Measurements from ENCODE around the gene MSI2. TPM values are rescaled to one million over a fixed set of nuclear protein-coding genes. Genes with fewer than 3 reads are reported as not detected.

Gene MSI2
- total RNA-seq, 2 experiments from 2014 or later, result 117 to 120 TPM

DNA sequence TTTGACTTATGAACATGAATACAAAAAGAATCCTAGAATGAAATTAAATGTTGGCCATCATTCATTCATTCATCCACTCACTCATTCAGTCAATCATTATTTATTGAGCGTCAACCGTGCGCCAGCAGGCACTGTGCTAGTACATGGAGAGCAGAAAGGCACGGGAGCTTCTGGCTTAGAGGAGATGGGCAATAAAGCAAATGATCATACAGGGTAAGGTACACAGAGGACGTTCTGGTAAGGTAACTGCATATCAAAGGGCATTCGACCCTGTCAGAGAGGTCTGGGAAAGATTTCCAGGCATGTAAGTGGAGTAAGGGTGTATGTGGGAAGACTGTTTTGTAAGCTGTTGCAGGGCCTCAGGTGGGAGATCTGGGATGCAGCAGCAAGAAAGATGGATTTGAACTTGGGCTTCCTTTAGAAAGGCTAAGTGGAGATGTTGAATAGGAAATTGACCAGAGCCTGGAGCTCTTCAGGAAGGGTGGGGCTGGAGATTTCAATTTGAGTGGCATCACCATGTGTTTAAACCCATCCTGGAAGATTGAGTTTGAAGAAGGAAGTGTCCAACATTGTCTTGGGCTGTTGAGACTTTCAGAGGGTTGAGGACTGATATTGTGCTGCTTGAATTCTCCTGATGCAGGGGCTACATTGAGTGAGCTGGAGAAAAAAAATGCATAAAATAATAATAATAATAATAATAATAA is 2.8 kb upstream of the MSI2 start:
- Mint-ChIP-seq H3K36me3 (peaks cover 4% of the 10 kb centered on the region), H3K4me3 (no peak overlapping the region), H3K4me1 (peaks cover 19% of the 10 kb centered on the region), H3K27me3 (no peaks in the 10 kb centered on the region), H3K27ac (no peak overlapping the region), H3K9me3 (ENCODE audit: low read depth) (peaks cover 8% of the 10 kb centered on the region)
- CTCF ChIA-PET, result interaction anchor here (1.1 to 4.8 kb wide), 3 partner anchors 10 to 346 kb away, joined by 3 to 44 read pairs (median 3); no protein-coding TSS in a partner anchor
- DNase-seq (no peak), ATAC-seq (no peak)

DNA sequence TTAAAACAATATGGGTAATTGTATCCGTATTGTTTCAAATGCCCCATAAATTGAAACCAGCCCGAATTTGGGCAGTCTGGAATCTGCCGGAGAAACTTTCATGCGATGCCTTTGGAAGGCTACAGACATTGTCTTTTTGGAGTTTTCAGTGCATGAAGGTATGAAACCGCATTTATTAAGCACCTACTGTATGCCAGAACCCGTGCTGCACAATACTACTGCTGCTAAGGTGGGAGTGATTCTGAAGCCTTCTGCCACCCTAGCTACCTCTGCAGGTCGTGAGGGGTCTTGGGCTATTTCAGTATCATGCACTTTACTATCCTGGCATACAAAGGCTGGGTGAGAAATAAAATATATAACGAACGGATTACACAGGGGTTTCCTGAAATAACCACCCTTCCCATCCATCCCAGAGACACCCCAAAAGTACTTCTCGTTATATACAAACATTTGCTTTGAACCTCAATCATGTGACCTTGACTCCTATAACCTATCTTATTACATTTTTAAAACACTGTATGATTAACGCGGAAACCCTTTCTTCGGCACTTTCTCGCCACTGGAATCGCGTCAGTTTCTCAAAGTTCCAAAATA is 1.0 kb upstream of the MSI2 start:
- Mint-ChIP-seq H3K4me3 (peak overlapping the region; percentile 82), H3K9me3 (ENCODE audit: low read depth) (peaks cover 4% of the 10 kb centered on the region), H3K4me1 (peaks cover 34% of the 10 kb centered on the region), H3K27me3 (no peaks in the 10 kb centered on the region), H3K36me3 (peaks cover 12% of the 10 kb centered on the region), H3K27ac (peak overlapping the region; percentile 84)
- CTCF ChIA-PET, result interaction anchor here (4.8 kb wide), 1 partner anchor 12 kb away, joined by 44 read pairs; no protein-coding TSS in a partner anchor
- DNase-seq (no peak), ATAC-seq (no peak)

DNA sequence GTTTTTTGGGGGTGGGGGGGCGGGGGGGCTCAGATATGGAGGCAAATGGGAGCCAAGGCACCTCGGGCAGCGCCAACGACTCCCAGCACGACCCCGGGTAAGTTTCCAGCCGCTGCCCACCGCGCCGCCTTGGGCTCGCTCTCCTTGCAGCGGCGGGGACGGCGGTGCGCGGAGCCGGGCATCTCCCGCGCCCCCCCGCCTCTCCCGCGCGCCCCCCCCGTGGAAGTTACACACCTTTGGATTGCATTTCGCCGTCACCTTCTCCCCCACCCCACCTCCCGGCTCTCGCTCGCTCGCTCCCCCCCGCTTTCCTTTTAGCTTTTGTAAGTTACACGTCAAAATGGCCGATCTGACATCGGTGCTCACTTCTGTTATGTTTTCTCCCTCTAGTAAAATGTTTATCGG is 387 bp downstream of the MSI2 start:
- Mint-ChIP-seq H3K27ac (peak overlapping the region; percentile 91), H3K36me3 (peaks cover 26% of the 10 kb centered on the region), H3K4me1 (peaks cover 40% of the 10 kb centered on the region), H3K4me3 (peak overlapping the region; percentile 81), H3K27me3 (no peaks in the 10 kb centered on the region), H3K9me3 (ENCODE audit: low read depth) (no peaks in the 10 kb centered on the region)
- DNase-seq, result peak; percentile 66
- CTCF ChIA-PET, result interaction anchor here (1.1 to 4.0 kb wide), 4 partner anchors 13 to 491 kb away, joined by 3 to 33 read pairs (median 6); no protein-coding TSS in a partner anchor
- peak; percentile 25 for ATAC-seq

DNA sequence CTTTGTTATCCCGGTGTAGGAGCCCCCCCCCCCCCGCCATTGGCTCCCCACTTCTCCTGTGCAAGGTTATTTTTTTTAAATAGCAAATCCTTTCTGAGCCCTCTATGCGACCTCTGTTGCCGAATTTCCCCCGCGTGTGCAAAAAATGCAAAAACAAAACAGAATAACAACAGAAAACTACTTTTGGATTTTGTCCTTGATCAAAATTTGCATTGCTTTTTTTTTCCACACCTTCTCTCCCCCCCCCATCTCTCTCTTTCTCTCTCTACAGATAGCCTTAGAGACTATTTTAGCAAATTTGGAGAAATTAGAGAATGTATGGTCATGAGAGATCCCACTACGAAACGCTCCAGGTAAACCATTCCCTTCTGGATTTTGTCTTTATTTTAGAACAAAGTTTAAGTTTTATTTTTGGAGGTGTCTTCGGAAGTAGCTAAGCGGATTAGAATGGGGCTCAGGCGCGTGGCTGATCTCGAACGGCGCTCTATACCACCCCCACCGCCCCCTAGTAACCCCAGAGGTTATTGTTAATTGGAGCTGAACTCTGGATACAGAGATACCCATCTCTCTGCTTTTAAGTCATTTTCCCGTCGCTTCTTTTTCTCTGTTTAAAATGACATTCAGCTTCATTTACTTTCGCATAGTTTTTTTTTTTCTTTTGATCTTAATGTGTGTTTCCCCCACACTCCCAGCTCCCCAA is 1.0 kb downstream of the MSI2 start:
- H3K27ac Mint-ChIP-seq, result peak overlapping the region; percentile 91
- peak overlapping the region; percentile 81 for H3K4me3 Mint-ChIP-seq
- H3K27me3 Mint-ChIP-seq, result no peaks in the 10 kb centered on the region
- H3K9me3 Mint-ChIP-seq (ENCODE audit: low read depth), result no peaks in the 10 kb centered on the region
- peaks cover 45% of the 10 kb centered on the region for H3K4me1 Mint-ChIP-seq
- CTCF ChIA-PET, result interaction anchor here (0.6 to 4.0 kb wide), 9 partner anchors 14 to 483 kb away, joined by 3 to 33 read pairs (median 4); no protein-coding TSS in a partner anchor
- DNase-seq (peak; percentile 60), ATAC-seq (no peak)
- H3K36me3 Mint-ChIP-seq, result peaks cover 32% of the 10 kb centered on the region

DNA sequence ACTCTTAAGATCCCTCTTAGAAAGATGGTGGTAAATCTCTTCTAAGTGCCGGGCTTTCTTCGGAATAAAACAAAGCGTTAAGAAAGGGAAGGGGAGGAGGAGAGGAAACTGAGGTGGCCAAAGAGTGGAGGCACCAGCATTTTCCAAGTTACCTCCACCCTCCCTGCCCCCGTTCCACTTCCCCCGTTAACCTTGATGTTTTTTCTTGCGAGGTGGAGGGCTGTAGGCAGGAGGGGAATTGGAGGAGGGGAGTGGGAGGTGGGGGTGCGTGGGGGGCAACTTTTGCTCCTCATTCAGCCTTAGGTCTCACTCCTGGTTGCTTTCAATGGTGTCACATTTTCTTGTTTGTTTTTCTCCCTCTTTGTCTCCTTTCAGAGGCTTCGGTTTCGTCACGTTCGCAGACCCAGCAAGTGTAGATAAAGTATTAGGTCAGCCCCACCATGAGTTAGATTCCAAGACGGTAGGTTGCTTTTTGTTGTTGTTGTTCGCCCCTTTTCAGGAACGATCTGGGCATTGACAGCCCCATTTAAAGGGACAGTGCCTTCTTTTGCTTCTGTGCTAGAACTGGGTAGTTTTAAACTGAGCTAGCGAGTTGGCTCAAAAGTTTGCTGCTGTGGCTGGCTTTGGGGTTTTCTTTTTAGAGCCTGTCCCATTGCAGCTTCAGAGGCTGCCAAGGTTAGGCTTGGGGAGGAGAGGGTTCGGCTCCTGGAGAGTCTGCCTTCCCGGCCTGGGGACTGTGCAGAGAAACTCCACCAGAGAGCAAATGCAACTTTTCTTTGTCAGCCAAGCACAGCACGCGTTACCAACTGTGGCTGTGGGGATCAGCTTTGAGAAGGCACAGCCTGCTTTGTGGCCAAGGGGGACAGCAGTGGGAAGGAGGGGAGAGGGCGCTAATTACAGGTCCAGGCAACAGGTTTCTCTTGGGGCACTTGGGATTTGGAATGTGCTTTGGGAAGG is 1.9 kb downstream of the MSI2 start:
- CTCF ChIA-PET, result interaction anchor here (0.6 to 4.0 kb wide), 10 partner anchors 15 to 482 kb away, joined by 3 to 33 read pairs (median 4); no protein-coding TSS in a partner anchor
- Mint-ChIP-seq H3K36me3 (peaks cover 40% of the 10 kb centered on the region), H3K9me3 (ENCODE audit: low read depth) (no peaks in the 10 kb centered on the region), H3K27ac (peak overlapping the region; percentile 91), H3K4me1 (peaks cover 52% of the 10 kb centered on the region), H3K27me3 (no peaks in the 10 kb centered on the region), H3K4me3 (peak overlapping the region; percentile 81)
- DNase-seq, result no peak
- no peak for ATAC-seq

DNA sequence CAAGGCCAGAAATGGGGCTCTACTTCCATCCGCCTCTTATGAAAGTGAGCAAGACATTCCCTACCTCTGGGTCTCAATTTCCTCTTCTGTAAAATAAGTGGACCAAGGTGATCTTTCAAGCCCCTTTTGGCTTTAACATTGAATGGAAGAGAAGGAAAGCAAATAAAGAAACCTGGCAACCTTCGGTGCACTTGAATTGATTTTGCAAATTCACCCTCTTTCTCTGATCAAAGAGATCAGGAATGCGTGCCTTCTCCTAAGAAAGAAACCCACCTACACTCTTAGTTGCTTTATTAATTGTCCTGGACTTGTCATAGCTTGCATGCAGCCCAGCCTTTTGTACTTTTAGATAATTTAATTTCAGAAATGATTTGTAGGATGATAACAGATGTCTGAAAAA is 3.0 kb downstream of the MSI2 start:
- DNase-seq (no peak), ATAC-seq (no peak)
- Mint-ChIP-seq H3K9me3 (ENCODE audit: low read depth) (no peaks in the 10 kb centered on the region), H3K27ac (no peak overlapping the region), H3K27me3 (no peaks in the 10 kb centered on the region), H3K36me3 (peaks cover 50% of the 10 kb centered on the region), H3K4me1 (peaks cover 55% of the 10 kb centered on the region), H3K4me3 (peak overlapping the region; percentile 81)
- CTCF ChIA-PET, result interaction anchor here (1.0 to 4.0 kb wide), 2 partner anchors 16 to 524 kb away, joined by 3 to 33 read pairs; no protein-coding TSS in a partner anchor

DNA sequence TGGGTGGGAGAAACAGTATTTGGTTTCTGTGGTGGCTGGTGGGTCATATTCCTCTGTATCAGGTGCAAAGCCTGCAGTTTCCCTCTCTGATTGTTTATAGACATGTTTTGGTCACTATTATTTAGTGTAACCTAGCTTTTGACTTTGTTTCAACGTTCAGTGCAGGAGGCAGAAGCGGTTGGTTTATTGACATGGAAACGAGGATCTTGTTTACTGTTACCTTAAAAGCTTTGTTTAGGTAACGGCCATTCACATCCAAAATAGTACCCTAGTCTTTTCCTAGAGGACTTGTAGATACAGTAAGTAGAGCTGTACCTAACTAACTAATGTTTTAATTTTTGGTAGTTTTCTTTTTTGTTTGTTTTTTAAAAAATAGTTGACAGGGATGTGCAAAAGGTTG is 3.5 kb downstream of the MSI2 start:
- H3K36me3 Mint-ChIP-seq, result peaks cover 55% of the 10 kb centered on the region
- ATAC-seq (no peak), DNase-seq (no peak)
- no peaks in the 10 kb centered on the region for H3K9me3 Mint-ChIP-seq (ENCODE audit: low read depth)
- CTCF ChIA-PET, result interaction anchor here (1.0 to 4.0 kb wide), 2 partner anchors 16 to 524 kb away, joined by 3 to 33 read pairs; no protein-coding TSS in a partner anchor
- H3K4me3 Mint-ChIP-seq, result no peak overlapping the region
- peaks cover 51% of the 10 kb centered on the region for H3K4me1 Mint-ChIP-seq
- H3K27ac Mint-ChIP-seq, result no peak overlapping the region
- no peaks in the 10 kb centered on the region for H3K27me3 Mint-ChIP-seq

DNA sequence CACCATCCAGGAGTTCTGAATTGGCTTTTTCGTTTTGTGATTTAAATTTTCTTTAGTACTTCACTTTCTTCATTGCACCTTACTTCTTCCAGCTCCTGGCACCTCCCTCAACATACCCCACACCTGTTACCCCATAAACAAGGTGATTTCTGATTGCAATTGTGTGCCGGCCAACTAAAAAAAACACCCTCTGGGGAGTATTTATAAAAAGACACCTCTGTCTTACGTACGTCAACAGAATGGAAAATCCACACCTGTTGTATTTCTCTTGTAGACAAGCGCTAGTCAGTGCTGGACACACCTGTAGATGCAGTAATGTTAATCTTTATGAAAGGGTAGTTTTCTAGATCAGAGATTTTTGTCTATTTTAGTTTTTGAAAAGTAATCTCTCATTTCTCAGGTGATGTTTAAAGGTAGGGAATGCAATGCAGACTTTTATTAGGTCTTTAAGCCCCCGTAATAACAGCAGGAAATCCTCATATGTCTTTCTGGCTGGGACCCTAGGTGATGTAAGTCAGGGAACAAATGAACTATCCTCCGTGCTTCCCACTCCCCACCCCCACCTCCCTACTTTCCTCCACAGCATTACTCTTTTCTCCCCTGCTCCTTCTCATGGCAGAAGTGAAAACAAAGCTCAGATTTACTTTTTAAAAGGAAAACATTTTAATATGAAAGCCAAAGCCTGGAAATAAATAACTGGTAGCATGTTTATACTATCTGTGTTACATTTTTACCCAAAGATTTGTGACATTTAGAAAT is 4.2 kb downstream of the MSI2 start:
- Mint-ChIP-seq H3K27me3 (no peaks in the 10 kb centered on the region), H3K9me3 (ENCODE audit: low read depth) (no peaks in the 10 kb centered on the region), H3K36me3 (peaks cover 61% of the 10 kb centered on the region), H3K27ac (no peak overlapping the region), H3K4me3 (no peak overlapping the region), H3K4me1 (peaks cover 47% of the 10 kb centered on the region)
- CTCF ChIA-PET, result interaction anchor here (1.0 to 1.8 kb wide), 2 partner anchors 17 to 523 kb away, joined by 3 to 7 read pairs; no protein-coding TSS in a partner anchor
- ATAC-seq (no peak), DNase-seq (no peak)

DNA sequence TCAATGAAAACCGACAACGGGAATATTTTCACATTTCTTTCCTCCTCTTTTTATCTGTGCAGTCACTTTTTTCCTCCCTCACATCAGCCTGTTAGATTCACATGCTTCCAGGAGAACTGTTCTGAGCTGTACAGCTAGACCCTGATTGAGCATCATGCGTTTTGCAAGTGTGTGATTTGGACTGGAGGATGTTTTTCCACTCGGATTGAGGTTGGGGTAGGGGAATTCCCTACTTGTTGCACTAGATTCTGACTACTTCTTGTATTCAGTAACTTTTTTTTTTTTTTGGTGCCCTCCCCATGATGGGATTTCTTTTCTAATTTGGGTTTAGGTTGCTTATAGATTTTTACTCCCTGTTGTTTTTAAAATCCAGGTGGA is 4.8 kb downstream of the MSI2 start:
- DNase-seq (no peak), ATAC-seq (no peak)
- Mint-ChIP-seq H3K27me3 (no peaks in the 10 kb centered on the region), H3K27ac (no peak overlapping the region), H3K36me3 (peaks cover 65% of the 10 kb centered on the region), H3K4me1 (peaks cover 46% of the 10 kb centered on the region), H3K9me3 (ENCODE audit: low read depth) (no peaks in the 10 kb centered on the region), H3K4me3 (no peak overlapping the region)
- CTCF ChIA-PET, result interaction anchor here (1.8 kb wide), 1 partner anchor 18 kb away, joined by 7 read pairs; no protein-coding TSS in a partner anchor

DNA sequence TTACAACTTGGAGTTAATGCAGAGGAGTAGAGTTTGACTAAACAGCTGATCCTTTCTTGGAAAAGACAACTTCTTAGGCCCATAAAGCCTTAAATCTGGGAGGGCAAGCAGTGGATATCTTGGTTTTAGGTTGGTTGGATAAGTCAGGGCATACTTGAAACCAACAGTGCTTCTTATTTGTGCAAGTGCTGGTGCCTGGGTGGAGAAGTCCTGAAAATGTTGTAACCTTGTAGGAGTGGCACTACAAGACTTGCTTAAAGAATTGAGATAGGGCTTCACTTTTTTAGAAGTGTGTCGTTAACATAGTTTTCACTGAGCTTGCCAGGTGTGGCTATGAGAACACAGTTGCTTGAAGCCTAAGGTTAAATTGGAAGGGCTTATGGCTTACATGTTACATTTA is 6.2 kb downstream of the MSI2 start:
- H3K4me1 Mint-ChIP-seq, result peaks cover 46% of the 10 kb centered on the region
- CTCF ChIA-PET, result no interaction called here
- ATAC-seq, result no peak
- no peak overlapping the region for H3K27ac Mint-ChIP-seq
- H3K36me3 Mint-ChIP-seq, result peaks cover 76% of the 10 kb centered on the region
- H3K4me3 Mint-ChIP-seq, result no peak overlapping the region
- no peaks in the 10 kb centered on the region for H3K27me3 Mint-ChIP-seq
- no peaks in the 10 kb centered on the region for H3K9me3 Mint-ChIP-seq (ENCODE audit: low read depth)
- DNase-seq, result no peak

DNA sequence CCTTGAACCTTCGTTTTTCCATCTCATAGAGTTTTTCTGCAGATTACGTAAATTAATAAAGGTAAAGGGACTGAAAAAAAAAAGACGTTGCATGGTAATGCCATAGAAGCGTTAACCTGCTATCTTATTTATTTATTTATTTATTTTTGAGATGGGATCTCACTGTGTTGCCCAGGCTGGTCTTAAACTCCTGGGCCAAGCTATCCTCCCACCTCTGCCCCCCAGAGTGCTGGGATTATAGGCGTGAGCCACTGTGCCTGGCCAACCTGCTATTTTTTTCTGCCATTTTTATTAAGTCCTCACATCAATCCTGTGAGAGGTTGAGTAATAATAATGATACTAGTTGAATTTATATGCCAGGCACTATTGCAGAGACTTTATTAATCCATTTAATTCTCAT is 7.9 kb downstream of the MSI2 start:
- DNase-seq (no peak), ATAC-seq (no peak)
- no peaks in the 10 kb centered on the region for H3K27me3 Mint-ChIP-seq
- H3K9me3 Mint-ChIP-seq (ENCODE audit: low read depth), result no peaks in the 10 kb centered on the region
- no peak overlapping the region for H3K27ac Mint-ChIP-seq
- no peak overlapping the region for H3K4me3 Mint-ChIP-seq
- H3K36me3 Mint-ChIP-seq, result peaks cover 84% of the 10 kb centered on the region
- CTCF ChIA-PET, result no interaction called here
- peaks cover 33% of the 10 kb centered on the region for H3K4me1 Mint-ChIP-seq

DNA sequence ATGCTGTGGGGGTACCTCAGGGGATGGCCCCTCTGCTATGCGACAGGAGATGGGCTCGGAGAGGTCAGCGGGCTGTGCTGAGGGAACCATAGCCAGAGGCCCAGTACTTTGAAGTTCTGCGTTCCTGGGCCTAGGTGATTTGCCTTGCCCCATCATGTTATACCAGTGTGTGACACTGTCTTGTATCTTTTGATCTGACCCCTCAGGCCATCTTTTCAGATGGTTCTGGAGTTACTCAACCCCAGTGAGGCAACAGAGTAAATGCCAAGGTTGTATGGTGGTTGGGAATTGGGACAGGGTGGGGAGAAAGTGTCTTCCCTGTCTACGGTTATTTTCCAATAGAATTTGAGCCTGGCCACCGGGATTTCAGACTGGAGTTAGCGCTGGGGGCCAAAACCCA is 8.5 kb downstream of the MSI2 start:
- Mint-ChIP-seq H3K27ac (no peak overlapping the region), H3K36me3 (peaks cover 84% of the 10 kb centered on the region), H3K4me3 (no peak overlapping the region), H3K4me1 (peaks cover 29% of the 10 kb centered on the region), H3K27me3 (no peaks in the 10 kb centered on the region), H3K9me3 (ENCODE audit: low read depth) (no peaks in the 10 kb centered on the region)
- DNase-seq (no peak), ATAC-seq (no peak)
- CTCF ChIA-PET, result no interaction called here

Data from activated CD8-positive, alpha-beta memory T cell treated with anti-CD3 and anti-CD28 coated beads, Interleukin-2, amount 10 ng/mL, durations not matched to agents 7 days and 5 days (primary cell).